Measurements from ENCODE around the gene RPS6KC1.

DNA sequence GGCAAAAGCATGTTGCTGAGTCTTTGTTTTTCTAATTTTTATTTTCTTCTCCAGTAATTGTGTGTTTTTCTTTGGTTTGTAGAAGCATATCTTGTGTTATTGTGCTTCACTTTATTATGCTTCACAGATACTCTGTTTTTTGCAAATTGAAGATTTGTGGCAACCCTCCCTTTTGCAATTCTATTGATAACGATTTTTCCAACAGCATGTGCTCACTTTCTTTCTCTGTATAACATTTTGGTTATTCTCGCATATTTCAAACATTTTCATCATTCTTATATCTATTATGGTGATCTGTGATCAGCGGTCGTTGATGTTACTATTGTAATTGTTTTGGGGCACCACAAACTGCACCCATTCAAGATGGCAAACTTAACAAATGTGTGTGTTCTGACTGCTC, 31.6 kb upstream of the RPS6KC1 start:
- TF ChIP-seq, protein P1, sequence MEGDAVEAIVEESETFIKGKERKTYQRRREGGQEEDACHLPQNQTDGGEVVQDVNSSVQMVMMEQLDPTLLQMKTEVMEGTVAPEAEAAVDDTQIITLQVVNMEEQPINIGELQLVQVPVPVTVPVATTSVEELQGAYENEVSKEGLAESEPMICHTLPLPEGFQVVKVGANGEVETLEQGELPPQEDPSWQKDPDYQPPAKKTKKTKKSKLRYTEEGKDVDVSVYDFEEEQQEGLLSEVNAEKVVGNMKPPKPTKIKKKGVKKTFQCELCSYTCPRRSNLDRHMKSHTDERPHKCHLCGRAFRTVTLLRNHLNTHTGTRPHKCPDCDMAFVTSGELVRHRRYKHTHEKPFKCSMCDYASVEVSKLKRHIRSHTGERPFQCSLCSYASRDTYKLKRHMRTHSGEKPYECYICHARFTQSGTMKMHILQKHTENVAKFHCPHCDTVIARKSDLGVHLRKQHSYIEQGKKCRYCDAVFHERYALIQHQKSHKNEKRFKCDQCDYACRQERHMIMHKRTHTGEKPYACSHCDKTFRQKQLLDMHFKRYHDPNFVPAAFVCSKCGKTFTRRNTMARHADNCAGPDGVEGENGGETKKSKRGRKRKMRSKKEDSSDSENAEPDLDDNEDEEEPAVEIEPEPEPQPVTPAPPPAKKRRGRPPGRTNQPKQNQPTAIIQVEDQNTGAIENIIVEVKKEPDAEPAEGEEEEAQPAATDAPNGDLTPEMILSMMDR (IDR thresholded peaks at IDR 0.05) = no peak
- no peak for TF ChIP-seq EP300 (IDR thresholded peaks at IDR 0.05)

All from tibial nerve (tissue), 4 donors.